AG08396 (cell line): ENCODE data around the gene FAM98B.
A peak's percentile ranks its signal among the peaks of the same experiment; 100 is the strongest.
"Not testable (repeated sequence)": the region's sequence is repeated elsewhere in the genome, so short reads cannot be mapped to it uniquely, and the experiment has no call there.

ENCODE experiments used
- DNase-seq: peaks from one replicate; pipeline ENCODE4 v3.0.0; 2012; ENCODE audit warnings: low spot score, mixed read lengths

Gene FAM98B

DNA sequence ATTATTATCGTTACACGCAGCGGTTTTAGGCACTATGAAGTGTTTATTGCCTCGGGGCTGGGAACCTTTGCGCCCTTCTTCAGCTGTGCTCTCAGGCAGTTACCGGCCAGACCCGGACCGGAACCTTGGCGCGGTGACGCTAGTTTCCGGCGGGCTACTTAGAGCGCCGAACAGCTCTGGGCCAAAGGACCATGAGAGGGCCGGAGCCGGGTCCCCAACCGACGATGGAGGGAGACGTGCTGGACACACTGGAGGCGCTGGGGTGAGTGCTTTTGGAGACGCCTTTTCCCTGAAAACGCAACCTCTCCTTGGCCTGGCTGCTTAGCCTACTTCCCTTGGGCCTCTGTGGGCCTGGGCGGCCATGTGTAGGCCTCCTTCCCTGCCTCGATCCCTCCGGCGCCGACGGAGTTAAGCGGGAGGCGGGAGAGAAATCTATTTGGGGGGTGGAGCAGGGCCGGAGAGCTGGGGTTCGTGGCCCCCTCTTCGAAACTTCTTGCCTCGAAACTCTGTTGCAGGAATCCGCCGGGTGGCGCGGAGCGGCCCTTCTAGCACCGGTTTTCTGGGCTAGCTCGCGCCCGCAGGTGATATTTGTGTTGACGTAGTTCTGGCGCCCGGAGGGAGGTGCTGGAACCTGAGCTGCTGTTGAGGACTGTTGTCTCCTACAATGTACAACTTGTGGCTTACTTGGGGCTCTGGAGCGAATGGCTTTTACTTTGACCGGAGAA lies at the start of gene FAM98B:
Gene FAM98B, plus strand, starts transcription at position 157 of the 725 bp plus-strand sequence. Its CDS starts 35 bp downstream, at position 192.
- DNase-seq, result peak; percentile 85

DNA sequence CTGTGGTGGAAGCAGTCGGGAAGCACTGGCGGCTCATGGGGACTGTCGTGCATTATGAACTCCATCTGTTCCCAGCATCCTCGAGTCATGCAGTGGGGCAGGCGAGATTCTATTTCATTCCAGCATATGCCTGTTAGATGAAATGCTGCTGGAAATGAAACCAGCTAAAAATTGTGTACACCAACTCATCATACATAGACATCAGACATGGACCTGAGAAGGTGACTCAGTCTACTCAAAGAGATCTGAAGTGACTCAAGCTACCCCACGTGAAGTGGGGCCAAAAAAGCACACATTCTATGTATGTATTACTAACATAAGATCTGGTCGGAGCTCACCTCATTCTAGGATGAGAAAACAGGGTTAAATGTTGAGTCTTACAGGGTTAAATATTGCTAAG lies 47.5 kb upstream of the FAM98B start:
- no peak for DNase-seq

DNA sequence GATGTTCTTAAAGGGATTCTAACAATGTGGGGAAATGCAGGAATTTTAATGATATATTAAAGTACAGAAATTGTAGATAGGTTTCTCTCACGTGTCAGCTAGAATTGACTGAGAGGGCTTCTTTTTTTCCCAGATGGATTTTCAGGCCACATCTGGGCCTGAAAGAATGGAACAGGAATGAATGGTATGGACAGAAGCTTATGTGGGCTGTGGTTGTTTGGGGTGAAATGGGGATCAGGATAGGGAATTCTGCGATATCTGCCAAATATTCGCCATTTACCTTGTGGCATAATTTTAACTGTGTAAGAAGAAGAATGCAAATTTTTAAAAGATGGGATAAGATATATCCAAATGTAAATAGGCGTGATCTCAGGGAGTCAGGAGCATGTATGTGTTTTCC lies 45.4 kb upstream of the FAM98B start:
- no peak for DNase-seq

DNA sequence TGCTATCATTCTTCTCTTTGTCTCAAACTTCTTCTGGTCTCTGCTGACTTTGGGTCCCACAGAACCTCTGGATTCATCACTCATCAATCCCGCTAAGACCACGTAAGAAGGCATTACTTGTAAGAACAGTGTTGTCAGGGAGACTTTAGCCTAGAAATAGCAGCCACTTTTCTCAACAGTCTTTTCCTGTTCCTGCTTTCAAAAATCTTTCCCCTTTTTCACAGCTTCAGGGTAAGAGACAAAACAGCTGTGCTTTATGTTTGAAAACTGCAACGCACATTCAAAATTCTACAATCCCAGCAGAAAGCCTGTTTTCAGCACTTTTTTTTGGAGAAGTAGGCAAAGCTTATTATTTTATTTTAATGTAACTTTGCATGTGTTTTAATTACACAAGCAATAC lies 42.0 kb upstream of the FAM98B start:
- DNase-seq, result no peak

DNA sequence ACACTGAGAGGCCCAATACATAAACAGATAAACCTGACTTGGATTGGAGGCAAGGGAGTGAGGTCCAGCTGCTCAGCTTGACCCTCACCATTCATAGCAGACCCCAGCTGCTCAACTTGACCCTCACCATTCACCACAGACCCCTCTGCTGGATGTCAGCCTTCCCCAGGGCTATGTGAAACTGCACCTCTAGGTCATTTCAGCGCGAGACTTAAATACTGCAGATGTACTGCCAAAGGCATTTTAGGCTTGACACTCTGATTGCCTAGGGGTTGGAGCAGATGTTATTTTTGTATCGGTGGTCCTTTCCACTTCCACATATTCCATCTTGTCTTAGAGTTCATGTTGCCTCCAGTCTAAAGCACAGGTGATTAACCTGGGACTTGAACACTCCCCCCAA lies 41.5 kb upstream of the FAM98B start:
- no peak for DNase-seq

DNA sequence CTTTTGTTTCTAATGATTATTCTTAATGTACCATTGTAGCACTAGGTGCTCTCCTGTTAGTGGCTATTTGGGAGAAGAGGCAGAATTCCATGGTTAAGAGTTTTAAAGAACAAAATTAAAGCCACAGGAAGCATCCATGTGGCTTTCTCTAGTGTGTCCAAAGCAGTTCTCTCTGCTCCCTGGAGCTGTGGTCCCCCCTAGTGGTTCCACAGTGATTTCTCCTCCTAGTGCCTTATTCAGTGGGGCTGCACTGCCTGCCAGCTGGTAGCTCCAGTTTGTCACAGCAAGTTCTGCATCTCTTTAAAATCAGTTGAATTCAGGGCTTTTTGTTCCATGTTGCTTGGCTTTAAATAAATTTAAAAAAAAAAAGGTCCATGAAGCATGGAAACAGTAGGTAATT lies 39.6 kb upstream of the FAM98B start:
- peak; percentile 79 for DNase-seq

DNA sequence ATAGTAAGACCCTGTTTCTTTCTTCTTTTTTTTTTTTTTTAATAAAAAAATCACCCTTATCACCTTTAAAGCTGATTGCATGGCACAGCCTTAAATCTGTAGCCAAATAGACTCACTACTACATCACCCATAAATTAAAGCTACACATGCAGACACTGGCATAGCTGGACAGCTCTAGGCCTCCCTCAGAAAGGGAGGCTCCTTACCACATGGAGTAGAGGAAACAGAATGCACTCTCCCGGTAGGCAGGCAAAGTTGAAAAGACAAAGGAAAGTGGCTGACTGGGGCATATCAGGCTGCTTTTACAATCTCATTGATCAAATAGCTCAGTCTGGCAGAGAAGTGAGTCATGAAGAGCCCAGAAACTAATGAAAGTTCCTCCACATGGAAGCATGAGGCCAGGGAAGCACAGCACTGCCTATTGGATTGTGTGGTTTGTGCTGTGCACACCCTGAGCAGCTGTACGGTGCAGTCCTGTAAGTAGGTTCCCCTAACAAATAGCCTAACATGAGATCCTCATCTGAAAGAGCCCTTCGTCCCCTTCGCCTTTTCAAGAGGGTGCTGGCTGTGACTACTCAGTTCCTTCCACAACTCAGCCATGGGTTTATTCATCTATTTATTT lies 32.7 kb upstream of the FAM98B start:
- no peak for DNase-seq

DNA sequence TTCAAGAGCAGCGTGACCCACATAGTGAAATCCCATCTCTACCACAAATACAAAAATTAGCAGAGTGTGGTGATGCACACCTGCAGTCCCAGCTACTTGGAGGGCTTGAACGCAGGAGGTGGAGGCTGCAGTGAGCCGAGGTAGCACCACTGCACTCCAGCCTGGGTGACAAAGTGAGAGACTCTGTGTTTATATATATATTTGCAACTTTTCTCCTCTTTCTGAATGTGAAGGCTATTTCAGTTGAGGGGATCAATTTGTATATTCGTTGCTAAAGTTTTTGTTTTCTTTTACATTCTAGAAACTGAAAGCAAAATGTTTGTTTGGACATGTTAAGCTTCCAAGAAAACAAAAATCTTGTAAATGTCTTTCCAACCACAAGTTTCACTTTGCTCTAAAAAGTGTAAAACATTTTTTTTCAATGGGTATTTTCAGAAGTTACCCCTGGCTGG lies 29.8 kb upstream of the FAM98B start:
- no peak for DNase-seq

DNA sequence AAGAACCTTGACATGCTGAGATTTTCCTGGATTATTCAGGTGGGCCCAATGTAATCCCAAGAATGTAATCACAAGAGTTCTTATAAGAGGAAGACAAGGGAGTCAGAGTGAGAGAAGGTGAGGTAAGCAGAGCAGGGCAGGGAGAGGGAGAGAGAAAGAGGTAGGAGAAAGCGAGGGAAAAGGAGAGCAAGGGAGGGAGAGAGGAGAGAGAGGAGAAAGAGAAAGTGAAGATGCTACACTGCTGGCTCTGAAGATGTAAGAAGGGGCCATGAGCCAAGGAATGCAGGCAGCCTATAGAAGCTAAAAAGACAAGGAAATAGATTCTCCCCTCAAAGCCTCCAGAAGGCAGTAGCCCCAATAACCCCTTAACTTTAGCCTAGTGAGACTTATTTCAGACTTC lies 28.7 kb upstream of the FAM98B start:
- DNase-seq, result no peak

DNA sequence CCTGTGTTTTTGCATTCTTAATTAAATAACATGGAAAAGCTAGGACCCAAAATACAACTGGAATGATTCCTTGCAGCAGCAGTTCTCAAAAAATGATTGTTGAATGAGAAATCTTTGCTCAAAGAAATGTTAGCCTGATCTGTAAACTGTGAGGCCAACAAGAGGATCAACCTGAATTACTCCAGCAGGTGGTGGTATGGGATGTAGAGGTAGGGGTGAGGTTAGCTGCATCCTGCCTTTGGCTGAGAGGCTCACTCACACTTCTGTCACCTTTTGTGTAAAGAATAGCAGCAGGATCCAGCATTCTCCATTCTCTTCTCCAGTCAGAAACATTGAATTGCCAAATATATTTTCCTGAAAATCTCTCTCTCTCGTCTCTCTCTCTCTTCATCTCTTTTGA lies 26.5 kb upstream of the FAM98B start:
- DNase-seq, result no peak

DNA sequence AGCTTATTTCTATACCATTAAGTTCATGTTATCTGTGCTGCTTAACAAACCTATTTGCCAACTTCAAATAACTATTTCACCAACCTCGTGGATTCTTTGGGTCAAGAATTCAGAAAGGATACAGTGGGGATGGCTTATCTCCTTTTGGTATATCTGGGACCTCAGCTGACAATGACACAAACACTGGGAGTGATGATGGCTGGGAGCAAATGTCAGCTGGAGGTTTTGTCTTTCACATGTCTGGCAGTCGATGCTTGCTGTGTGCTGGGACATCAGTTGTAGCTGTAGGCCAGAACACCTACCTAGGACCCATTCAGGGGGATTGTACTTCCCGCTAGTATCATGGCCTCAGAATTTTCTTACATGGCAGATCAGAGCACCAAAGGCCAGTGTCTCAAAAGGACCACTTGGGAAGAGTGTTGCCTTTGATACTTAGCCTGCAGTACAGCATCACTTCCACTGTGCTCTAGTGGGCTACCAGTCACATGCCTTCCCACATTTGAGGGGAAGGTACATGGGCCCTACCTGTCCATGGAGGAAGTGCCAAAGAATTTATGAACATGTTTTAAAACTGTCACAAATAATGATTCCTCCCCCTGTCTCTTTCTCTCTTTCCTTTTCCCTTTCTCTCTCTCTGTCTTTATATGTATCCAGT lies 23.7 kb upstream of the FAM98B start:
- no peak for DNase-seq

DNA sequence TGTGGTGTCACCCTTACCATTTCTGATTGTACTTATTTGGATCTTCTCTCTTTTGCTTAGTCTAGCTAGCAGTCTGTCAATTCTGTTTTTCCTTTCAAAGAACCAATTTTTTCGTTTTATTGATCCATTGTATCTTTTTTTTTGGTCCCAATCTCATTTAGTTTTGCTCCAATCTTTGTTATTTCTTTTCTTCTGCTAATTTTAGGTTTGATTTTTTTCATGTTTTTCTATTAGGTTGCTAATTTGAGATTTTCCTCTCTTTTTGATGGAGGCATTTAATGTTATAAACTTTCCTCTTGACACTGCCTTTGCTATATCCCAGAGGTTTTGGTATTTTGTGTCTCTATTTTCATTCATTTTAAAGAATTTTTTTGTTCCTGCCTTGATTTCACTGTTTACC lies 16.9 kb upstream of the FAM98B start:
- no peak for DNase-seq

DNA sequence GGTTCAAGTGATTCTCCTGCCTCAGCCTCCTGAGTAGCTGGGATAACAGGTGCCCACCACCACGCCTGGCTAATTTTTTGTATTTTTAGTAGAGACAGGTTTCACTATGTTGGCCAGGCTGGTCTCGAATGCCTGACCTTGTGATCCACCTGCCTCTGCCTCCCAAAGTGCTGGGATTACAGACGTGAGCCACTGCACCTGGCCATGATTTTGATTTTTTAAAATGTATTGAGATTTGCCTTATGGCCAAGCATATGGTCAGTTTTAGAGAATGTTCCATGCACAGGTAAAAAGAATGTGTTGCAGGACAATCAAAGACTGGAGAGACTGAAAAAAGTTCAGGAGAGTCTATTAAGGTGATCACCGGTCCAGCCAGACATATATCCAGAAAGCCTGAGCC lies 16.3 kb upstream of the FAM98B start:
- not testable (repeated sequence) for DNase-seq

DNA sequence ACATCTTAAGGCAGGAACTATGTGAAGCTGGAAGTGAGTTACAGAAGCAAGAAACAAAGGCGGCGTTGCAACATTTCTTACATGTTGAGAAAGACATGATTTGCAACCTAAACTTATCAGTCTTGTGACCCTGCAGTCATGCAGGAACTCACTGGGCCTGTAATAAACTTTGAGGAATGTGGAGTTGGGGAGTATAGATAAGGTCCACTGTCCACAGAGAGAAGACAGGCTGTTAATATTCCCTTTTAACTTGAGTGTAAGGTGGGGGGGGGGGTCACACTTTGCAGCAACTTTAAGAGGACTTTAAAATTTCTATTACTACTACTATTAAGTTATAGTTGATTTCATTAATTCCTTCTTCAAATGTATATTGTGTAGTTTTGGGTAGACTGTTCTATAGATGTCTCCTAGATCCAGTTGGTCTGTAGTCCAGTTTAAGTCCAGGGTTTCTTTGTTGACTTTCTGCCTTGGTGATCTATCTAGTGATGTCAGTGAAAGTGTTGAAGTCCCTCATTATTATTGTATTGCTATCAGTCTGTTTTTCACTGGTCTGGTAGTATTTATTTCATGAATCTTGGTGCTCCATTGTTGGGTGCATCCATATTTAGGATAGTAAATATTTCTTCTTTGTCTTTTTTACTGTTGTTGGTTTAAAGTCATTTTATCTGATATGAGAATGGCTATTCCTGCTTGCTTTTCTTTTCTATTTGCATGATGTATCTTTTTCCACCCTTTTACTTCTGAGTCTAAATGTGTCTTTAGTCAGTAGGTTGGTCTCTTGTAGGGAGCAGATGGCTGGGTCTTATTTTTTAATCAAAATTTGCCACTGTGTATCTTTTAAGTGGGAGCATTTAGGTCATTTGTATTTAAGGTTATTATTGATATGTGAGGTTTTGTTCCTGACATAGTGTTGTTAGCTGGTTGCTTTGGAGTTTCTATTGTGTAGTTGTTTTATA lies 15.6 kb upstream of the FAM98B start:
- DNase-seq, result no peak

DNA sequence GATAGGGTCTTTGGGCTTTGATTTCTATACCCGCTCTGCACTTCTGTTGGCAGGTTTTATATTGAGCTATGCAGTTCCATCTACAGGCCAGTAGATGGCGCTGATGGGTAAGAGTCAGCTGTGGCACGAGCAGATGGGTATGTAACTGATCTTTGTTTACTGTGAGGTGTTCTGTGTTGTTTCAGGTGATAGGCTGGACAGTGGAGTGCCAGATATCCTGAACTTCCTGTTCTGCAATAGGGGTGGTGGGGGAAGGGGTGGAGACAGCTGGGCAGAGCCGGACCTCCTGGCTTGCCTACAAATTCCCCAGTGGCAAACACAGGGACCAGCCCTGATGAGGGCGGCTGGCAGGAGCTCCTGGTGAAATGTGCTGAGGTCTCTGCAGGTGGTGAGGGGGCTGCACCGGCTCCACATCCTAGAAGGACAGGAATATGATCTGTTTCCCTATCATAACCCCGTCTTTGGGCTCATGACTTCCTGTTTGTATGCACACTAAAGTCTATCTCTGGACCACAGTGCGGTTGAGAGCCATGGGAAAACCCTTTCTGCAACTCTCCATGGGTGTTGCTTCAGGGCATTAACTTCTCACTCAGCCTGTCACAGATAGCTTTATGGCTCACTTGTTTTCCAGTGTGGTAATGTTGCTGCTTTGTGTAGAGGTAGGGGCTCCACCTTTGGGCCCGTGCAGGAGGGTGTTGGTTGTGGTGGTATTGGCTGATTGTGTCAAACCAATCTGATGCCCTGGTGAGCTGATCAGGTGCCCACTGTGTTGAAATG lies 13.4 kb upstream of the FAM98B start:
- peak; percentile 55 for DNase-seq

DNA sequence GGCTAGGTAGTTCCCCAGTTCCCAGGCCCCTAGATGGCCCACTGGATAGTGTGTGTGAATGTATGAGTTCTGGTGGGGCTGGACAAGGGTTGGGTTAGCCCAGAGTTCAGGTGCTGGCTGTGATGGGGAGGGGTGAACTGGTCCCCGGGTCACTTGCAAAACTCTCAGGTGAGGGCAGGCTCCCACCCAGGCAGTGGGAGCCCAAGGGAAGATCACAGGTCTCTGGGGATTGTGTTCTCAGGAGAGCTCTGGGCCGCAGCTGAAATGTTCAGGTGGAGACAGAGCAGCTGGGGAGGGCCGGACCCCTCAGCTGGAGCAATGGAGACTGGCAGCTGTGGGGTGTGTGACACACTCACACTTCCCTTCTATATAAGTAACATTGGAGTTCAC lies 12.8 kb upstream of the FAM98B start:
- no peak for DNase-seq

DNA sequence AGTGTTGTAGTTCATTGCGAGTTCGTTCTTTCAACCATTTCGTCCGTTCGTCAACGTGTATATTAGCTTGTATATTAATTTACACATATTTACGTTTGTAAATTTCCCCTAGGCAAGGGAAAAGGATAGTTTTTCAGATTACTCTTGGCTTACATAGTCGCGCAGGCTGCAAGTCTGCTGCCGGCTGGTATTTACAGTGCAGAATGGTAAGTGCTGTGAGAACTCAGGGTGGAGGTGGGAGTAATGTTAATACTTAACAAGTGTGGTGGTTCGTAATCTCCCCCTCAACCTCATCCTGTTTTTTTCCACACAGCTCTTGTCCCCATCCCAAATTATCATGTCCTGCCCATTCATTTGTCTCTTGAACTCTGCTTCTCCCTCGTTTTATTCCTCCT lies 766 bp downstream of the FAM98B start:
- no peak for DNase-seq

DNA sequence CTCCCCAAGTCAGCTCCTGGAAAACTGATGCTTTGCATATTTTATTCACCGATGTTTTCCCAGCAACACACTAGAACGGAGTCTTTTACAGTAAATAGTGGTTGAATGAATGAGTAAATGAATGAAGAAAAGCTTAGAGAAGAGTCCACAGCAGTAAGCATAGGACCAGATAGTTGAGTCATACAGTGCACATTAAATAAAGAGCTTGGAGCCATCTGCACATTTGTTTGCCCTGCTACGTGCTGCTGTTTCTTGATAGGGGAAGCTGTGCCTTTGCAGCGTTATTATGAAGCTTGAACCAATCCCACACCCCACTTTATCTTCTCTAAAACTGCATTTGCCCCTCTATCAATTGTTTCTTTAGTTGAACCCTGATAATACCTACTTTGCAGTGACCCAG lies 1.2 kb downstream of the FAM98B start:
- DNase-seq, result no peak

DNA sequence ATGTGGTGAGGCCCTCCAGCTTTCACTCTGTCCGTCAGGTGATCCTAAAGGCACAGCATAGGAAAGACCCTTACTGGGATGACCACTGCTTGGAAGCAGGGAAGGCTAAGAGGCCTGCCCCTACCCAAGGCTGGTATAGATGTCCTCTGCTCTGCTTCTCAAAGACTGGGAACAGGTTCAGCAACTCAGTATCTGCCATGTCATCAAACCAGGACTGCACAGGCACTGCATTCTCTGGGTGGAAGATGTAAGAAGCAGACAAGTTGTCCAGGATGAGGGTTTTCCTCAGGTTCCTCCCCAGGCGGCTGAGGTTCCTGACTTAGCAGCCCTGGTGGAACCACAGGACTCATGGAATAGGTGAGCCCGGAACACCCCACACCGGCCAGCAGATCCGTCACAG lies 4.7 kb downstream of the FAM98B start:
- DNase-seq, result no peak

DNA sequence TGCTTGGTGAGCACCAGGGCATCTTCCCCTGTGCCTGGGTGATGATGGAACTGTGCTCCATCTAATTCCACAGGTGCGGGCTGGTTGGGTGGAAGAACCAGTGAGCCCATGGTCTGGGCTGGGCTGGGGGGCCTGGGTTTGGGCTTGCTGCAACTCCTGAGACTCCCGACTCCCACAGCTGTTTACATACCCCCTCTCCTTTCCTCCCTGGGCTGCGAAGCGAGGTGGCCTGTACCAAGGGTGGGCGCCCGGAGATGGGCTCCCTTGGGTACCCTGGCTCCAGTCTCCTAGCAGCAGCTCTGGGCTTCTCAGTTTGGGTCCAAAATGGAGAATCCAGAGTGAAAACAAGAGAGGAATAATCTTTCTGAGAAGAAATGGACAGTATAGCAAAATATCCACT lies 5.6 kb downstream of the FAM98B start:
- DNase-seq, result no peak

DNA sequence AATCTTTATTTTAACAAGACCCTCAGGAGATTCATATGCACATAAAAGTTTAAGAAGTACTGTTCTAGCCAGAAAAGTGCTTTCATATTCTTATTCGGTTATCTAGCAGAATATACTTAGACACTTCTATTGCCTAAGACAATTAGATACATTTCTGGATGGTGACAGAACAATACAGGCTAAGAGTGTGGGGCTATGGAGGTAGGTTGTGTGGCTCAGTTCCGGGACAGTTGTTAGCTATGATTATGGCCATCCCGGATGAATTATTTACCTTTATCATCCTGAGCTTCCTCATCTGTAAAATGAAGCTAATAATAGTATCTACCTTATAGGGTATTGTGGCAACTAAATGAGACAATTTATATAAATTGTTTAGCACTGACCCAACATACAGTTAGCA lies 6.6 kb downstream of the FAM98B start:
- DNase-seq, result no peak
